ENCODE measurements around the gene PRAME.

The PRAME gene

GRCh38 chr22:22531770-22532546 lies 27.1 kb downstream of the PRAME start:
- TF ChIP-seq EP300 (IDR thresholded peaks at IDR 0.05; ENCODE audit: borderline replicate concordance) (no peak), NFIC (IDR thresholded peaks at IDR 0.05) (no peak), MAX (IDR thresholded peaks at IDR 0.05) (no peak), CEBPB (IDR thresholded peaks at IDR 0.05) (no peak), TCF12 (IDR thresholded peaks at IDR 0.05; ENCODE audit: low read depth) (no peak), TEAD4 (IDR thresholded peaks at IDR 0.05) (no peak), TAF1 (IDR thresholded peaks at IDR 0.05; ENCODE audit: low read depth) (no peak), REST (IDR thresholded peaks at IDR 0.05; ENCODE audit: low read depth) (no peak), USF1 (IDR thresholded peaks at IDR 0.05) (no peak), CREB1 (IDR thresholded peaks at IDR 0.05; ENCODE audit: low read depth) (no peak), EGR1 (IDR thresholded peaks at IDR 0.05) (no peak), FOXM1 (IDR thresholded peaks at IDR 0.05; ENCODE audit: borderline replicate concordance, low read depth) (no peak), ZBTB7A (IDR thresholded peaks at IDR 0.05; ENCODE audit: low read depth) (no peak), YY1 (IDR thresholded peaks at IDR 0.05; ENCODE audit: low read depth) (no peak), RAD21 (IDR thresholded peaks at IDR 0.05; ENCODE audit: low read depth) (no peak)

- no peak for TF ChIP-seq TCF12 (IDR thresholded peaks at IDR 0.05; ENCODE audit: low read depth)
- TF ChIP-seq USF1 (IDR thresholded peaks at IDR 0.05): no peak
- TF ChIP-seq RAD21 (IDR thresholded peaks at IDR 0.05; ENCODE audit: low read depth): no peak
- TF ChIP-seq ZBTB7A (IDR thresholded peaks at IDR 0.05; ENCODE audit: low read depth): no peak
- no peak for TF ChIP-seq TAF1 (IDR thresholded peaks at IDR 0.05; ENCODE audit: low read depth)
- TF ChIP-seq REST (IDR thresholded peaks at IDR 0.05; ENCODE audit: low read depth): no peak
- TF ChIP-seq MAX (IDR thresholded peaks at IDR 0.05): no peak
- no peak for TF ChIP-seq EGR1 (IDR thresholded peaks at IDR 0.05)
- TF ChIP-seq YY1 (IDR thresholded peaks at IDR 0.05; ENCODE audit: low read depth): no peak
- TF ChIP-seq TEAD4 (IDR thresholded peaks at IDR 0.05): no peak
- TF ChIP-seq FOXM1 (IDR thresholded peaks at IDR 0.05; ENCODE audit: borderline replicate concordance, low read depth): no peak
- no peak for TF ChIP-seq CEBPB (IDR thresholded peaks at IDR 0.05)
- TF ChIP-seq EP300 (IDR thresholded peaks at IDR 0.05; ENCODE audit: borderline replicate concordance): no peak
- no peak for TF ChIP-seq NFIC (IDR thresholded peaks at IDR 0.05)
- no peak for TF ChIP-seq CREB1 (IDR thresholded peaks at IDR 0.05; ENCODE audit: low read depth)
Measured at GRCh38 chr22:22528780-22529179, 30.3 kb downstream of the PRAME start.

GRCh38 chr22:22527312-22527711 lies 31.8 kb downstream of the PRAME start:
- no peak for TF ChIP-seq EGR1 (IDR thresholded peaks at IDR 0.05)
- TF ChIP-seq ZBTB7A (IDR thresholded peaks at IDR 0.05; ENCODE audit: low read depth): no peak
- no peak for TF ChIP-seq TEAD4 (IDR thresholded peaks at IDR 0.05)
- no peak for TF ChIP-seq MAX (IDR thresholded peaks at IDR 0.05)
- TF ChIP-seq CEBPB (IDR thresholded peaks at IDR 0.05): no peak
- no peak for TF ChIP-seq YY1 (IDR thresholded peaks at IDR 0.05; ENCODE audit: low read depth)
- no peak for TF ChIP-seq USF1 (IDR thresholded peaks at IDR 0.05)
- TF ChIP-seq TCF12 (IDR thresholded peaks at IDR 0.05; ENCODE audit: low read depth): no peak

GRCh38 chr22:22526125-22526912 lies 32.7 kb downstream of the PRAME start:
- TF ChIP-seq TAF1 (IDR thresholded peaks at IDR 0.05; ENCODE audit: low read depth): no peak
- no peak for TF ChIP-seq CEBPB (IDR thresholded peaks at IDR 0.05)
- TF ChIP-seq ZBTB7A (IDR thresholded peaks at IDR 0.05; ENCODE audit: low read depth): no peak
- no peak for TF ChIP-seq YY1 (IDR thresholded peaks at IDR 0.05; ENCODE audit: low read depth)
- TF ChIP-seq TCF12 (IDR thresholded peaks at IDR 0.05; ENCODE audit: low read depth): no peak
- no peak for TF ChIP-seq FOXM1 (IDR thresholded peaks at IDR 0.05; ENCODE audit: borderline replicate concordance, low read depth)
- no peak for TF ChIP-seq EGR1 (IDR thresholded peaks at IDR 0.05)
- TF ChIP-seq MAX (IDR thresholded peaks at IDR 0.05): no peak
- no peak for TF ChIP-seq CREB1 (IDR thresholded peaks at IDR 0.05; ENCODE audit: low read depth)
- TF ChIP-seq TEAD4 (IDR thresholded peaks at IDR 0.05): no peak
- TF ChIP-seq USF1 (IDR thresholded peaks at IDR 0.05): no peak
- TF ChIP-seq NFIC (IDR thresholded peaks at IDR 0.05): no peak
- TF ChIP-seq REST (IDR thresholded peaks at IDR 0.05; ENCODE audit: low read depth): no peak

Data from Ishikawa (cell line).